GM21528 (cell line): ENCODE measurements around the gene PRKCE.
"Not testable (repeated sequence)": the region's sequence is repeated elsewhere in the genome, so short reads cannot be mapped to it uniquely, and the experiment has no call there.

Source experiments
- ATAC-seq: cut with Tn5 transposase; IDR thresholded peaks from one replicate; pipeline ENCODE4 v1.9.1; 2021; ENCODE audit warnings: mild to moderate bottlenecking, moderate library complexity; ENCODE audit not compliant: unreplicated experiment, low FRiP score

Gene PRKCE

DNA sequence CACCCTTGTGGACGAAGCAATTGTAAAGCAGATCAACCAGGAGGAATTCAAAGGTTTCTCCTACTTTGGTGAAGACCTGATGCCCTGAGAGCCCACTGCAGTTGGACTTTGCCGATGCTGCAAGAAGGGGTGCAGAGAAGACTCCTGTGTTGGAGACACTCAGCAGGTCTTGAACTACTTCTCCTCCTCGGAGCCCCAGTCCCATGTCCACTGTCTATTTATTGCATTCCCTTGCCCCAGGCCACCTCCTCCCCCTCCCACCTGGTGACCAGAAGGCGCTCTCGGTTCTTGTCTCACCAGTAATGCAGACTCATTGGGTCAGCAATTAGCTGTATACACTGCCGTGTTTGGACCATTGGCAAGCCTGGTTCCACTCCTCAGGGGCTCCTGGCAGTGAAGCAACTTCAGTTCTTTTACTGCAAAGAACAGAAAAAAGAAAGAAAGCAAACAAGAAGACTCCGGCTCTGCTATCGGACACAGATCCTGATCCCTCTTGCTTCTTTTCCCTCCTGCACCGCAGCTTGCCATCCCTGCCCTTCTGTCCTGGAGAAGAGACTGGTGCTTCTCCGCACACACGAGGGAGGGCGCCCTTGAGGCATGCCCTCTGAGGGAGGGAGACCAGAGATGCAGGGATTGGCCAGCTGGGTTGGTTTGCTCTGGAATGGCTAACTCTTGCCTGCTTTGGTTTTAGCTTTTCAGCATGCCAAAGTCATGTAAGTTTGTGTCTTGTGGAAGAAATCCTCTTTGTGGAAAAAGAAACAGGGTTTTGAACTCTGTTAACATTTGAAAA, 533.5 kb downstream of the PRKCE start:
- ATAC-seq, result no peak

DNA sequence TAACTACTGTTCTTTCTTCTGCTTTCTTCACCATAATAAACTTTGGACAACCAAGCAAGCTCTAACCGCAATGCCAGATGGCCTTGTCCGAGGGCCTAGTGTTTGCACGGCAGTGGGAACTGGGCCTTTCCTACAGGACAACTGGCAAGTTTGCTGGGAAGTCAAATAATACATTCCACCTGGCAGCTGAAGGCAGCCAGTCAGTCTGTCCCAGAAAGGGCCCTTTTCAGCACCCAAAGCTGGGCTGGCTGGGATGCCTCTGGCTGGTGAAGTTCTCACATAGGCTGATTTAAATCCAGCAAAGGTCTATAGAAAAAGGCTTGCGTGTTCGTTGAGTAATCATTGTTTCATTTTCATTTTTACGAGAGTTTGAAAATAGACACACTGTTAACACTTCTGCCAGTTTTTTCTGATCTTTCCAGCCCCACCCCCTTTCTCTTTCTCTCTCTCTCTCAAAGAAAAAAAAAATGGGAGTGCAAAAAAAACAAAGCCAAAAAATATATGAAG, 535.7 kb downstream of the PRKCE start:
- peak; percentile 79 for ATAC-seq

DNA sequence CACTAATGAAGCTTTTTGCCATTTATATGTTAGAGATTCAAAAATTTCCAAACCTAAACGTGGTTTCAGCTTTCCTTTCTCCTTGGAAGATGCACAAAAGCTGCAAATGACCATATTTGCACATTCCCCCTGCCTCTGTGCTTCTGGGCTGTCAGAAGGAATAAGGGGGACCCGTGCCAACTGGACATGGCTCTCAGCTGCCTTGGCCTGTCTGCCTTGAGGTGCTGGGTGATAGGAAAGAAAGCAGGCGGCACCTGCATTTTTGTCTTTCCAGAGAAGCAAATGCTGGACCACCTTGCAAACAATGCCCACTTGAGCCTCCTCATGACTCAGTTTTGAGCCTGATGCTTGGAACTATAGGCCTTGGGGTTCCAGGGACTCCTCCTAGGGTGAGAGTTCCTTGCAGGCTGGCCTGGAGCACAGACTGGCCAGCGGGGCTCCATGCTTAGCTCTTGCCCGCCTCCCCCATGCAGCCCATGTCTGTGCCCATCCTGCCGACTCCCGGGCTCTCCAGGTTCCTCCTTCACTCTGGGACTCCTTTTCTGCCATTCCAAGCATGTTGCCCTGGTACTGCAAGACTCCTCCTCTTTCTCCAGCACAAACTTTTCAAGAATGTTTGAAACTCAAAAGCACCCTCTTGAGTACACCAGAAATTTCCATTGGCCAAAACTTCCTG, 536.7 kb downstream of the PRKCE start:
- ATAC-seq, result no peak

DNA sequence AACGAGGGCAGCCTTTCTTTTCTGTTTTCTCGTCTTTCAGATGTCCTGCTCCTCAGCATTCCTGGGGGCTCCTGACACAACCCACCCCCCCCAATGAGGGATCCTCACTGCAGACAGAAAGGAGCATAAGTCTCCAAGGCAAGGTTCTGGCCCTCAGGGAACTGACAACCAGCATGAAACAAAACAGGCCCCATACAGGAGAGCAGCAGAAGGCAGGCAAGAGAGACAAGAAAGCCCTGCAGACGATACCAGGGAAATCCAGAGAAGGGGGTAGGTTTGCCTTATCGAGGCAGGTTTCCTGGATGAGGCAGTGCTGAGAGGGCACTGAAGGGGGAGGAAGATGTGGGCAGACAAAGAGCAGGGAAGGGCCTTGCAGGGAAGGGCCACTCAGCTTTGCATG, 541.9 kb downstream of the PRKCE start:
- no peak for ATAC-seq

DNA sequence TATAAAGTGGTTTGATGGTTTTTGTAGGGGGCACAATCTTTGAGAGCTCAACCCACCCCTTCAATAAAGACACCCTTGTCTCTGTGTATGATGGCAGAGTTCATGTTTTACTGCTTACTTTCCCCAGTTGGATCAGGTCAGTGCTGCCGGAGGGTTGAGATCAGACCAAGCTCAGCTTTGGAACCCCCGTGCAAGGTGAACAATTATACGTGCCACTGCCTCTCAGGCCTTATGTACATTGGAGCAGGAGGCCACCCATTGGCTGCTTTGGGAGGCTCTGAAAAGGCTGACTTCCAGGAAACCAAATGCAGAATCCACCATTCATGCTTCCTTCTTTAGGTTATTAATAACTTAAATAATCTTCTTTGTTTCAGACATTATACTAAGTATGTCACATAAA, 542.4 kb downstream of the PRKCE start:
- no peak for ATAC-seq

DNA sequence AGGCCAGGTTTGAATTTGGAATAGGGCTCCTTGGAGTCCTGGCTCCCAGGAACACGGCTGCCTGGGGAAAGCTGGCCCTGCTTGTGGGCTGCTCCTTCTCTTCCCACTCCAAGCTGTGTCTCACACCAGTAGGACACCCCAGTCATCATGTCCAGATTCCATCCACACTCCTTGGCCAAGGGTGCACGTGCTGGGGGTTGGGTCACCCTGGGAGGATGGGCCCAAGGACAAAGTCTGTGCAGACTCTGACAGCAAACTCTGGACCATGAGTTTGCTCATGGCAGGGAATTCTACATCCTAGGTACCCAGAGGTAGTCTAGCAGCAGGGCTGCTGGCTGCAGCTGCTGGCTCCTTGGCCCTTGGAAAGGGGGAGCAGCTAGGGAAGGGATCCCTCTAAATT, 543.4 kb downstream of the PRKCE start:
- ATAC-seq, result no peak

DNA sequence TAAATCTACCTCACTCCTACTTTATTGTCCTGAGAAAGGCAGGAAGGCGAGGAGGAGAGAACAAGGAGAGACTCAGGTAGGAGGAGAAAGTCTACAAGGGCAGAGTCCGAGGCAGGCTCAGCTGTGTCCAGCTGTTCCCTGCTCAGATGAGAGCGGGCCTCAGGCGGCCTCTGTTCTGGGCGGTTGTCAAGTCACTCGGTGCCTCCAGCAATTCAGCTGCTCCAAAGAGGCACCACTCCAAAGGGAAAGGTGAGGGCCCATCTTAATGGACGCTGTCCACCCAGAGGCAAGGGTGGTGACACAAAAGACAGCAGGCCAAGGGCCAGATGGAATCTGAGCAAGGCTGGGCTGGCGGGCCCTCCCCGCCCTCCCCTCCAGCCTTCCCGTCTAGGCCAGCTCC, 544.3 kb downstream of the PRKCE start:
- ATAC-seq, result no peak

DNA sequence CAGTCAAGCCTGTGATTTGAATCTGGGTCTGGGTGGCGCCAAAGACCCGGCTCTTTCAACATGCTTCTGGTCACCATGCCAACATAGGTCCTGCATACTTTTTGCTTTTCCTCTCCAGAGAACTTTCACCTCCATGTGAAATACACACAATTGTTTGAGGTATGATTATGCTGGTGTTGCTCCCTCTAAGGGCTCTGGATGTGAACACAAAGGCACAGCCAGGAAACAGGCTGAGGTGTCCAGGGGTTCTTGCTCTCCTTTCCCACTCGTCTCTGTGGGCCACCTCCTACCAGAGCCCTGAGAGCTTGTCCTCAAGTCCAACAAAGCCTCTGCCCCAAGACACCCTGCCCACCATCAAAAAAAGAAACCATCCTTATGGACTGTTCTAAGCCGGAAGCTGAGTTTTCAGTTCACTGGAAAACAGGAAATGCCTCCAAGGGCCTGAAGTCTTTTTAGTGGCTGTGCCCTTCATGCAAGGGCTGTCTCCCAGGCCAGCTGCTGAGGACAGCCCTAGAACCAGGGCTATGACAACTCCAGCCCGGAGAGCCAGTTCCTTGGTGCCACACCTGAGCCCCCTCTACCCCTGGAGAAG, 545.5 kb downstream of the PRKCE start:
- no peak for ATAC-seq

DNA sequence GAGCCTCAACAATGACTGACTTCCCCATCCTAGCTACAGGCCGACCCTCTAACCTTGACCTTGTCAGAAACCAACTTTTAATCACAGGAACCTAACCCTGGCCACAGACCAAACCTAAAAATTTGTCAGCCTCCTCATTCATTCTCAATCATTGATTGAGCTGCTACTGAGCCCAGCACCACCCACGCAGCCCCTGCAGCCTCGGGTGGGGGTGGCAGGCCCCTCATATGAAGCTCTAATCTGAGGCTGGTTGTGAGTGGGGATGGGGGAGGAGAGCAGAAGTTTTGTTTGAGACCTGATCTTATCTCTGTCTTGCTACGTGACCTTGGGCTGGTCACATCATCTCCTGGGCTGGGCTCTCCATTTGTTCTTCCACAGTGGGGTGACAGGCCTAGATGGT, 546.2 kb downstream of the PRKCE start:
- ATAC-seq, result no peak

DNA sequence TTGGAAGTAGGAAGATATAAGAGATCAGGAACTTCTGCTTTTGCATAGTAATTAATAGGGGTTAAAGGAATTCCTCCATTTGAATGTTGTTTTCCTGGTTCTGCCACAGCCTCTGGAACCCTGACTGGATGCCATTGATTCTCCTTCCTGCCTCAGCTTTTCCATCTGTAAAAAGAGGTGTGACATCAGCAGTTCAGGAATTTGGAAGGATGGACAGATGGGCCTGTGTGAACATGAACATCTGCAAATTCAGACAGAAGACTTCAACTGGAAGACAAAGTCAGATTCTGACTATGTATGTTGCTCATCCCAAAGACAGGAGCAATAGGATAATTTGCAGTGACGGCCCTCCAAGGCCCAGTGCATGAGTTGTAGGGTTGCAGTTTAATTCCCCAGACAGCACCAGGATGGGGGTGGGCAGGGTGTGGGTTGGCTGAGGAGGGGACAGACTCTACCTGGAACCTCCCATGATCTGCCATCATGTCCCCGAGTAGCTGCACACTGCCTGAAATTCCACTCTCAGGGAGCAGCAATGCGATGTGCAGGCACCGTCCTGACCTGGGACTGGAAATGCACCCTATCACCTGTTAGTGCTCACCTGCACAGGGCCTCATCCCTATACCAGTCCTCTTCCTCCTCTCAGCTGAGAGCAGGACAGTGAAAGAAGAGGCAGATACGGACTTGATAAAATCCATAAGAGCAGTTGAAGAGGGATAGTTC, 546.8 kb downstream of the PRKCE start:
- no peak for ATAC-seq

DNA sequence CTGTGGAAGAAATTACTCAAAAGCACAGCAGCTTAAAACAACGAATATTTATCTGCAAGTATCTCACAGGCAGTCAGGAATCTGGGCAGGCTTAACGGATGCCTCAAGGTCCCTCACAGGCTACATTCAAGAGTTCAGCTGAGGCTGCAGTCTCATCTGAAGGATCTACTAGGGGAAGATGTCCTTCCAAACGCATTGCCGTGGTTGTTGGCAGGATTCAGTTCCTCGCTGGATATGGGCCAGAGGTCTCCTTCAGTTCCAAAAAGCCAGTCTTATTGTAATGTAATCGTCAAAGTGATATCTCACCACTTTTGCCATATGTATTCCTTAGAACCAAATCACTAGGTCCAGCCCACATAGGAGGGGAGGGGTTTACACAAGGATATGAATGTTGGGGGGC, 547.5 kb downstream of the PRKCE start:
- no peak for ATAC-seq

DNA sequence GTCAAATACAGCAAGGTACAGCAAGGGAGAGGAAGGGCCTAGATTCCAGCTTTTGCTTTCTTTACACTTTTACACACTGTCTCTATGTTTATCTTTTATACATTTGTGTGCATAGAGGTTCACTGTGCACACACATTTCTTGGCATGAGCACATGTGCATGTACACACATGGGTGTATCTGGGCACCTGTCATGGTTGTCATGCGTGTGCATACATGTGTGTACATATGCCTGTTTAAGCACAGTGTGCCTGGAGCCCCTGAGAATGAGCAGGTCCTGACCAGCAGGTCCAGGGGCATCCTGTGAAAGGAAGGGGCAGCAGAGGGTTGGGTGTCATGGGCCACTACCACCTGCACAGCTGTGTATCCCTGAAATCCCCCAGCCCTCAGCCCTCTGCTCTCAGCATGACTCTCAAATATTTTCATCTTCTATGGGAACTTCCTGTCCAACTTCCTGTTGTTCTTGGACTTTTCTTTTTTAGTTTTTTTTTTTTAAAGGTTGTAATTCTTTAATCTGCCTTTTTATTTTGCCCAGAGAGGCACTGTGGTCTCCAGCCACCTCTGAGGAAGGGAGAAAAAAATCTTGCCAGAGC, 548.7 kb downstream of the PRKCE start:
- no peak for ATAC-seq

DNA sequence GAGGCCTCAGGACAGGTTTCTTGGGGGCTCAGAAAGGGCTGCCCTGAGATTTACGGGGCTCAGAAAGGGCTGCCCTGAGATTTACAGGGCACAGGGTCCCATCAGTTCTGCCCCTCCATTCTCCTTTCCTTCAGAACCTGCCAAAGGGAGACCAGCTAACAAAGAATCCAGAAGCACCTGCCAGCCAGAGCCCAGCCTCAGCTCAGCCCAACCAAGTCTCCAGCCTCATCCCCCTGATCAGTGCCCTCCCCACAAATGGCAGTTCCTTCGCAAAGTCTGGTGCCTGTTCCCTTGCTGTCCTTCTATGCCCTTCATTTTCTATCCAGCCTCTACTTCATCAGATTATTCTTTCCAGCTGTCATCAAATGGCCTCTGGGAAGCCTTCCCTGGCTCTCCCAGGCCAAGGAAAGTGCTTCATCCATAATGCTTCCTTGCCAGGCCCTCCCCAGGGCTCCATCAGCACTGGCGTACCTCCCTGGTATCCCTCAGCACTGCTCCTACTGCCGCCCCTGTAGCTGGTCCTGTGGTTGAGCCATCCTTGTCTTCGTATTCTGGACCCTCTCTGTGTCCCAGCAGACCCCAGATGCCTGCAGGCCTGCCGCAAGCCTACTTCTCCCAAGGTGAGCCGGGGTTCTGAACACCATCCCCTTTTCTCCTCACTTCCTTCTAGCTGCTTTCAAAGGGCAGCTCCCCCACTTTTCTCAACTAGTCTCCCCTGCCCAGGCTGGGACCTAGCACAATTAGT, 549.6 kb downstream of the PRKCE start:
- no peak for ATAC-seq

DNA sequence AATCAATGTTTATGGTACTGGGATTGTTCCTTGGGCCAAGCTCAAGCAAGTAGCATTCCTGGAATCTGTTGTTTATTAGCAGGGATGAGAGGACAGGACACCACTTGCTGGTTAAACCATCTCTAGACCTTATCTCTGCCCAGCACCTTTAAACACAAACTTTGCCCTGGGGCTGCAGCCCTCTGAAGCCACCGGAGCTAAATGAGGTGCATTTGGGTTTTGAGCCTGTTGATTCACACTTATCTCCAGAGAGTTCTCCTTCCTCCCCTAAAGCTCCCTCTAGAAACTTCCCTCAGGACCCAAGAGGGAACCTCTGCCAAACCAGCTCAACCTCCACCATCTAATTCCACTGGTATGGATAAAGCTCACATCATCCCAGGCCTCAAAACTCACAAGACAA, 551.0 kb downstream of the PRKCE start:
- ATAC-seq, result no peak

DNA sequence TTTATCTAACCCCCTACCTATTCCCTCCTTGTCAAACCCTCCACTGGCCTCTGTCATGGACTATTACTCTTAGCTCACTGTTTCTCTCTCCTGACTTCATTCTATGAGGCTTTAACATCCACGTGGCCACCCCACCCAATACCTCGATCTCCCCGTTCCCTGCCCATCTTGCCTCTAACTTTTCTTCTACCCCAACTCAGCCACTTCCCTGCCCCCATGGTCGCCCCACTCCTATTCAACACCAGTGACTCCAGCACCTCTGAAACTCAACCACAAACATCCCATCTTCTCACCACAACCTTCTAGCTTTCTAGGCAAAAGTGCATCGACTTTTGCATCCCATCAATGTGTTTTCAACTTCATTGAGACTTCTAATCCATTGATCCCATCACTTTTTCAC, 551.5 kb downstream of the PRKCE start:
- ATAC-seq, result no peak

DNA sequence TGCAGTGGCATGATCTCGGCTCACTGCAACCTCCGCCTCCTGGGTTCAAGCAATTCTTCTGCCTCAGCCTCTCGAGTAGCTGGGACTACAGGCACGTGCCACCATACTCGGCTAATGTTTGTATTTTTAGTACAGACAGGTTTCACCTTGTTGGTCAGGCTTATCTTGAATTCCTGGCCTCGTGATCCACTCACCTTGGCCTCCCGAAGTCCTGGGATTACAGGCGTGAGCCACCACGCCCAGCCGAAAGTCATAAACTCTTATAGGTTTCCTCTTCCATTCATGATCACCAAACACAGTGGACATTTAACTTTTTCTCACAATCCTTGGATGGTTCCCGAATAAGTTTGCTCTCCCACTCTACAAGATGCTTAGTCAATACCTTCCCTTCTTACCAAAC, 552.2 kb downstream of the PRKCE start:
- not testable (repeated sequence) for ATAC-seq

DNA sequence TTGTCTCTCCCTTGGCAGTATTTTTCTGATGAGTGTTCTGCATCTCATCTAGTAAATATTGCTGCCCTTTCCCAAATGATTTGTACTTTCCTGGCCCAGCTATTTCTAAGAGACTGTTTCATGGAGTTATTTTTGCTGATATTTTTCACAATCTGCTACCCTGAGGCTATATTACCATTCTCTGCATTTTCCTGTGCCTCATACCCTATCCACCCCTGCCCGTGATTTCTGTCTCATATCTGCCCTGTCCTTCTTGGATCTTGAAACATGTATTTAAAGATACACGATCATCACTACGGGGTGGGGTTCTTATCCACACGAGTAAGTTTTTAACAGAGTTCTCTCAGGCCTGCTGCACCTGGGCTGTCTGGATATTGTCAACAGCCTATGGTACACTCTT, 556.1 kb downstream of the PRKCE start:
- no peak for ATAC-seq

DNA sequence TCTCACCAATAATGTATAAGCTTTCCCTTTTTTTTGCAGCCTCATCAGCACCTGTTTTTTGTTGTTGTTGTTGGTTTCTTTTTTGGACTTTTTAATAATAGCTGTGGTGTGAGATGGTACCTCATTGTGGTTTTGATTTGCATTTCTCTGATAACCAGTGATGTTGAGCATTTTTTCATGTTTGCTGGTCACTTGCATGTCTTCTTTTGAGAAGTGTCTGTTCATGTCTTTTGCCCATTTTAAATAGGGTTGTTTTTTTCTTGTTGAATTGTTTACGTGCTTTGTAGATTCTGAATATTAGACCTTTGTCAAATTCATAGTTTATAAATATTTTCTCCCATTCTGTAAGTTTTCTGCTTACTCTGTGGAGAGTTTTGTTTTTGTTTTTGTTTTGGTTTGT, 557.3 kb downstream of the PRKCE start:
- no peak for ATAC-seq

DNA sequence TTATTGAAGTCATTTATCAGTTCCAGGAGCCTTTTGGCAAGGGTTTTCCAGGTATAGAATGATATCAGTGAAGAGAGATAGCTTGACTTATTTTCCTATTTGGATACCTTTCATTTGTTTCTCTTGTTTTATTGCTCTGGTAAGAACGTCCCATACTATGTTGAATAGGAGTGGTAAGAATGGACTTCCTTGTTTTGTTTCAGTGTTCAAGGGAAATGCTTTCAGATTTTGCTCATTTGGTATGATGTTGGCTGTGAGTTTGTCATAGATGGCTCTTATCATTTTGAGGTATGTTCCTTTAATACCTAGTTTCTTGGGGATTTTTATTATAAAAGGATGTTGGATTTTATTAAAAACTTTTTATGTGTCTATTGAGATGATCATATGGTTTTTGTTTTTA, 558.6 kb downstream of the PRKCE start:
- no peak for ATAC-seq

DNA sequence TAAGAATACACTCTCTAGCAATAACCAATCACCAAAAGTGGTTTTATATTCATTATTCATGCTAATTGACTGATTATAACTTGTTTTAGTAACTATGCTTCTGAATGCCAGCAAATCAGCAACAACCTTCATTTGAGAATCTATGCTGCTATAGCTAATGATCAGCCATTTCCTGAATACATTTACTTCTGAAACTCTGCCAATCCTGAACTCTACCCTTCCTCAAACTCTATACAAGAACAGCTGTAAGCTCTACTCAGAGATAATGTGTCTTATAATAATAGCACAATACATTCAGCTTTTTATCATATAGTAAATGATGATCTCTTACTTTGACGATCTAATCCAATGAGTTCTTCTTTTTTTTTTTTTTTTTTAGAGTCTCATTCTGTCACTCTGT, 560.0 kb downstream of the PRKCE start:
- ATAC-seq, result no peak
